DOHH2 (cell line): Measurements from ENCODE around the gene CLIC4.

Experiments
- H3F3A ChIP-seq: fragments of 200-600 bp; sonication (generic), shearing (Covaris generic); 2 replicates; pipeline ENCODE4 v1.6.0; 2016; ENCODE audit warnings: antibody characterized with exemption, mild to moderate bottlenecking; ENCODE audit not compliant: control insufficient read depth, insufficient read depth
- H3K27ac ChIP-seq: fragments of 200-600 bp; sonication (generic); 2 replicates; pipeline ENCODE4 v1.5.1; 2014; ENCODE audit warnings: low read depth, mild to moderate bottlenecking, low read length, moderate library complexity
- H3K27me3 ChIP-seq: fragments of 200-600 bp; sonication (generic); 2 replicates; pipeline ENCODE4 v1.6.1; 2014; ENCODE audit warnings: mild to moderate bottlenecking, low read length, mixed read lengths; ENCODE audit not compliant: control insufficient read depth
- H3K36me3 ChIP-seq: fragments of 200-600 bp; sonication (generic); 2 replicates; pipeline ENCODE4 v1.6.1; 2014; ENCODE audit warnings: mild to moderate bottlenecking, low read length, moderate library complexity, mixed read lengths; ENCODE audit not compliant: control insufficient read depth
- H3K4me1 ChIP-seq: fragments of 200-600 bp; sonication (generic); 2 replicates; pipeline ENCODE4 v1.6.1; 2014; ENCODE audit warnings: mild to moderate bottlenecking, low read length, mixed read lengths; ENCODE audit not compliant: control insufficient read depth
- H3K4me2 ChIP-seq: fragments of 200-600 bp; sonication (generic); 2 replicates; pipeline ENCODE4 v1.6.0; 2014; ENCODE audit warnings: mild to moderate bottlenecking, low read length, moderate library complexity
- H3K4me3 ChIP-seq: fragments of 200-600 bp; sonication (generic); 2 replicates; pipeline ENCODE4 v1.5.1; 2014; ENCODE audit warnings: mild to moderate bottlenecking, low read length, mixed read lengths
- H3K79me2 ChIP-seq: fragments of 200-600 bp; sonication (generic); 2 replicates; pipeline ENCODE4 v1.6.1; 2014; ENCODE audit warnings: mild to moderate bottlenecking, low read length, mixed read lengths; ENCODE audit not compliant: control insufficient read depth
- H3K9me2 ChIP-seq: fragments of 200-600 bp; sonication (generic); replicated peaks from 2 replicates; pipeline ENCODE4 v1.6.1; 2014; ENCODE audit warnings: mild to moderate bottlenecking, low read length, mixed read lengths; ENCODE audit not compliant: control insufficient read depth
- H3K9me3 ChIP-seq: fragments of 200-600 bp; sonication (generic); 2 replicates; pipeline ENCODE4 v1.6.1; 2014; ENCODE audit warnings: antibody characterized with exemption, low read length, mixed read lengths; ENCODE audit not compliant: control insufficient read depth, insufficient read depth
- H4K20me1 ChIP-seq: fragments of 200-600 bp; sonication (generic); 2 replicates; pipeline ENCODE4 v1.6.0; 2014; ENCODE audit warnings: low read depth, mild to moderate bottlenecking, antibody characterized with exemption, low read length, moderate library complexity; ENCODE audit not compliant: control insufficient read depth, insufficient read depth
- CTCF ChIP-seq: fragments of 200-600 bp; sonication (generic); IDR thresholded peaks from one replicate; pipeline ENCODE4 v1.5.1; 2014; ENCODE audit warnings: antibody characterized with exemption, mild to moderate bottlenecking, low read depth, low read length; ENCODE audit not compliant: poor library complexity, severe bottlenecking
- EZH2phosphoT487 ChIP-seq: fragments of 200-600 bp; sonication (generic); IDR thresholded peaks from 2 replicates; pipeline ENCODE4 v1.6.1; 2017; ENCODE audit warnings: borderline replicate concordance, mild to moderate bottlenecking, antibody characterized with exemption, low read length, moderate library complexity, mixed read lengths

CLIC4 gene

DNA sequence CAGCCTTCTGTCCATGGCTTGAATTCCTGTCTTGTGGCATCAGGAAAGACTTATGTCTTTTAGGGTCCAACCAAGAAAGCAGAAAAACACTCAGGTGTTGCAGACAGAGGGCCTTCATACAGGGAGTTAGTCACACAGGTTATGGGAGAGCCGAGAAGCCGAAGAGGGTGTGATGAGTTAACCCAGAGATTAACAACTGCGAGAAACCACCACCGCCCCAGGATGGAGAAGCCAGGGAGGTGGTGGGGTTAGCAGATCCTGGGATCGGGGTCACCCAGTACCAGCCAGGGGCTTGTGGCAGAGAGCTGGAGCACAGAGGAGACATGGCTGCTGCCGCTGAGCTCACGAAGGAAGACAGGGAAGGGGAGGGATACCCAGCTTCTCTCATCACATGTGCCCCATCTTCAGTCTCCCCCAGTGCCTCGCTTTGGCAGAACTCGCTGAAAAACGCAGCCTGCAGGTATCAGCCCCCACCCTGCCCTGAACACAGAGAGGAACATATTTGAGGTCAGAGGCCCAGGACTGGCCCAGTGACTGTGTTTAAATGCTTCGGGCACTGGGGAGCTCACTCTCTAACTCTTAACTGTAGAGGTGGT, 126.2 kb downstream of the CLIC4 start:
- Histone ChIP-seq H3K27me3 (peaks cover 14% of the 10 kb centered on the region; the same call in 1 of the 2 replicates), H3K27ac (no peak overlapping the region), H3K4me1 (peaks cover 11% of the 10 kb centered on the region), H3F3A (no peaks in the 10 kb centered on the region), H3K79me2 (no peaks in the 10 kb centered on the region), H3K9me3 (no peaks in the 10 kb centered on the region), H3K36me3 (no peaks in the 10 kb centered on the region), H3K9me2 (no peaks in the 10 kb centered on the region), H4K20me1 (no peaks in the 10 kb centered on the region), H3K4me2 (no peak overlapping the region), H3K4me3 (no peak overlapping the region)
- TF ChIP-seq EZH2phosphoT487 (no peak), CTCF (no peak)

DNA sequence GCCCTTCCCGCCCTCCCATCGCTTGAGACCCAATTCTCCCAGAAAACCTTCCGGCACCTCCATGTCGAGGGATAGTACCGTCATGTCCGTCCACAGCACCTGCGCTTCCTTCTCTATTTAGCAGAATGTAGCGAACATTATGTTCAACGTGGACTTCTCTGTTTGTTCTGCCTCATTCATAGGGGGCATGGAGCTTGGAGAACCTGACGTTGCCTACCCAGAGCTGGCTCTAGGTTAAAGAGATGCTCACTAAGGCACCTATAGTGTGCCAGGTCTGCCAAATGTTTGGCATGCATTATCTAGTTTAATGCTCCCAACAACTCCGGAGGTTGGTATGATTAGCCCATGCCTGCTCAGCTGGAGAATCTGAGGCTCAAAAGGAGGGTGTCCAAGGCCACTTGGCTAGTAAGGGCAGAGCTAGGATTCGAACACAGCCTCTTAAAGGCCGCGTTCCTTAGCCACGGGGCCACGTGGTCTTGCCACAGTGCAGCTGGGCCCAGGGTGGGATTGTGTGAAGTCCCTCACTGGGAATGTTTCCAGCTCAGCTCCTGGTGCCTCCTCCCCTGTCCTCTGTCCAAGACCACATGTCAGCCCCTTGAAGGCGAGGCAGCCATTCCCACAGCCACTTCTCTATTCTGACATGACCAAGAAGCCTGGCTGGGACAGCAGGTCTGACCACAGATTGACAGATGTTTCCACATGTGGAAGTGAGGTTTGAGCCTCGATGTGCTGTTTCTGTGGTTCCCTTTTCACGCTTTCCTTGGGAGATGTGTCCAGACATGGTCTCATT, 127.0 kb downstream of the CLIC4 start:
- Histone ChIP-seq H3K27me3 (peaks cover 6% of the 10 kb centered on the region; the same call in 1 of the 2 replicates), H3K9me3 (no peaks in the 10 kb centered on the region), H3K36me3 (no peaks in the 10 kb centered on the region), H3K4me3 (no peak overlapping the region), H3K4me1 (peaks cover 11% of the 10 kb centered on the region), H3K9me2 (no peaks in the 10 kb centered on the region), H3K79me2 (no peaks in the 10 kb centered on the region), H3F3A (no peaks in the 10 kb centered on the region), H3K27ac (no peak overlapping the region), H3K4me2 (no peak overlapping the region), H4K20me1 (no peaks in the 10 kb centered on the region)
- TF ChIP-seq EZH2phosphoT487, result no peak
- no peak for TF ChIP-seq CTCF

DNA sequence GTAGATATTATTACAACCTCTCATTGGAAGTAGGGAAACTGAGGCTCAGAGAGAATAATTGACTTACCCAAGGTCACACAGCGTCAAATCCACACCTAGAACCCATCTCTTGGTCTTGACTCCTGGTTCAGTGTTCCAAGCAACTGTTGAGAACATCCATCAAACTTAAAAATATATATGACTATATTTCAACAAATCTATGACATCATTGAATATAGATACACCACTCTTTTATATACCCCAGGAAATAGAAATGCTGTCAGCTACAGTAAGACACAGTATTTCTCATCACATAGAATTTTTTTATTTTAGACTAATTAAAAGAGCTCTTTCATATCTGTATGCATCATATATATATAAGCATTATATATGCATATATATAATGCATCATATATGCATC, 127.9 kb downstream of the CLIC4 start:
- peaks cover 11% of the 10 kb centered on the region for H3K4me1 ChIP-seq
- TF ChIP-seq CTCF, result no peak
- TF ChIP-seq EZH2phosphoT487, result no peak
- H3K4me3 ChIP-seq, result no peak overlapping the region
- no peaks in the 10 kb centered on the region for H3K36me3 ChIP-seq
- H3K27me3 ChIP-seq, result 0 out of 2 replicates have a peak, but pooled peaks cover 5% of the 10 kb centered on the region
- H3K27ac ChIP-seq, result no peak overlapping the region
- H3K4me2 ChIP-seq, result no peak overlapping the region
- H3K79me2 ChIP-seq, result no peaks in the 10 kb centered on the region
- no peaks in the 10 kb centered on the region for H4K20me1 ChIP-seq
- H3K9me2 ChIP-seq, result no peaks in the 10 kb centered on the region
- H3K9me3 ChIP-seq, result no peaks in the 10 kb centered on the region
- H3F3A ChIP-seq, result no peaks in the 10 kb centered on the region
